HG03060 (cell line): ENCODE measurements around the gene C15orf61.

ENCODE experiments used
- ATAC-seq: cut with Tn5 transposase; IDR thresholded peaks from one replicate; pipeline ENCODE4 v1.9.1; 2021; ENCODE audit warnings: low read depth, moderate number of reproducible peaks; ENCODE audit not compliant: unreplicated experiment

The C15orf61 gene

DNA sequence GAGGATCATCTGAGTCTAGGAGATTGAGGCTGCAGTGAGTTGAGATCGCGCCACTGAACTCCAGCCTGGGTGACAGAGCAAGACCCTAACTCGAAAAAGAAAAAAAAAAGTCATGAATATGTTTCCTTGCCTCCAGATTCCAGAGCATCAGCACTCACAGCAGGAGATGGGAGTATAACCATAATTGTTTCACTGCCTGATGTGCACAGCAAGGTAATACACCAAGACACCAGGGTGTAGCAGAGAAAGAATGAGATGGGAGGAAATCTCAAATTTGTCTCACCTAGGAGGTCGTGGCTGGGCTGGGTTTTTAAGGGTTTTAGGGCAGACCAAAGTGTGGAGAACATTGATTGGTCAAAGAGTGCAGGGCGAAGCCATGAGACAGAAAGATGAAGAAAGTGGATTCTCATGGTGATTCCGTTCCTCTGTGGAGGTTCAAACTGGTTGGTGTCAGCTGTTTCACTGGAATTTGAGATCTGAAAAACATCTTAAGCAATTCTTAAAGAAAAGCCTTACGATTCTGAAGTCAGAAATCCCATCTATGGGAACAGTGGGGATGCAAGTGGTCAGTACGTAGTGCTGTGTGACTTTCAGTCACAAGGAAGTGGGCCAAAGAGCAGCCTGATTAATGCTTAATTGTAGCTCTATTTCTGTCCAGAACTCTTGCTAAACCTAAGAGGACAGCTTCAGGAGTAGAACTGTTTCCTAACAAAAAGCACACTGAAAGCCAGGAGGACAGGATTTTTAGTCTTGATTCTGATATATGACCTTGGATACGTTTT is 7.8 kb upstream of the C15orf61 start:
- ATAC-seq: no peak

DNA sequence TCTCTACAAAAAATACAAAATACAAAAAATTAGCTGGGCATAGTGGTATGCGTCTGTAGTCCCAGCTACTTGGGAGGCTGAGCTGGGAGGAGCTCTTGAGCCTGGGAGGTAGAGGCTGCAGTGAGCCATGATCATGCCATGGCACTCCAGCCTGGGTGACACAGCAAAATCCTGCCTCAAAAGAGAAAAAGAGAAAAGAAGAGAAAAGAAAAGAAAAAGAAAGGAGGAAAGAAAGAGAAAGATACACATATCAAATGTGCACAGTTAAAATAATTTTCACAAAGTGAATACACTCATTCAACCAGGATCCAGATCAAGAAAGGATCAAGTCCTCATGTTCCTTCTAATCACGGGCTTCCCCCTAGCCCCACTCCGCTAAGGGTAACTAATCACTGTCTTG is 5.8 kb upstream of the C15orf61 start:
- no peak for ATAC-seq

DNA sequence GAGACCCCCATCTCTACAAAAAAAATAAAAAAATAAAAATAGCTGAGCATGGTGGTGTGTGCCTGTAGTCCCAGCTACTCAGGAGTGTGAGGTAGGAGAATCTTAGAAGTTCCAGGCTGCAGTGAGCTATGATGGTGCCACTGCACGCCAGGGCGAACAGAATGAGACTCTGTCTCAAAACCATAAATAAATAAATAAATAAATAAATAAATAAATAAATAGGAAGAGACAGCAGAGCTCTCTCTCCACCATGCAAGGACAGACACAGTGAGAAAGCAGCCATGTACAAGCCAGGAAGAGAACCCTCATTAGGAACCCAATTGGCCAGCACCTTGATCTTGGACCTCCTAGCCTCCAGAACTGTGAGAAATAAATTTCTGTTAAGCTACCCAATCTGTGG is 5.4 kb upstream of the C15orf61 start:
- no peak for ATAC-seq

DNA sequence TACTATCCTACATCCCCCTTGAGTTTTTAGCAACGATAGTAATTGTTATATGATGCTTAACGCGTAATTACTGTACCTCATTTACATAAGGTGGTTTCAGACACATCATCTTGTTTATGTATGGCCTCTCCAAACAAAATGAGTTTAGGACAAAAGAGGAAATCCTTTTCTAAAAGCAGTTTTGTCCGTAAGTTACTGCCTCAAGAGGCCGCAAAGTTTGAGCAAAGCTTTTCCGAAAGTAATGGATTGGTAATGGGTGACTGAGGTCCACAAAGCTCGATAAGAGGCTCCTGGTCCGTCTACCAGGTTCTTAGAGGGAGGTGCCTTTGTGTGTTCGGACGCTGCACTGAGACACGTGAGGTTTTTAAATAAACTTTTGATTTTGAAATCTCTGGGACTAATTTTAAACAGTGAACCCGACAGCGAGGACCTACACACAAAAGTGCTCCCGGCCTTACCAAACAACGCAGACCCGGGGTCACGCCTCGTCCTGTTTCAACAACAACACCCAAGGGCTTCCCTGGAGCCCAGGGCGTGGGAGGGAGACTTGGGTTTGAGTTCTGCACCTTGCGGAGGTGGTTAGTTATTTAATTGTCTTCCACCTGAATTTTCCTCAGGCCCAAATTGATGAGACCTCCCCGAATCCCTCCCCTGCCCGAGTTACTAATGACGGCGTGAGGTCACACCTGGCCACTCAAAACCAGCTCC is 456 bp upstream of the C15orf61 start:
- no peak for ATAC-seq

DNA sequence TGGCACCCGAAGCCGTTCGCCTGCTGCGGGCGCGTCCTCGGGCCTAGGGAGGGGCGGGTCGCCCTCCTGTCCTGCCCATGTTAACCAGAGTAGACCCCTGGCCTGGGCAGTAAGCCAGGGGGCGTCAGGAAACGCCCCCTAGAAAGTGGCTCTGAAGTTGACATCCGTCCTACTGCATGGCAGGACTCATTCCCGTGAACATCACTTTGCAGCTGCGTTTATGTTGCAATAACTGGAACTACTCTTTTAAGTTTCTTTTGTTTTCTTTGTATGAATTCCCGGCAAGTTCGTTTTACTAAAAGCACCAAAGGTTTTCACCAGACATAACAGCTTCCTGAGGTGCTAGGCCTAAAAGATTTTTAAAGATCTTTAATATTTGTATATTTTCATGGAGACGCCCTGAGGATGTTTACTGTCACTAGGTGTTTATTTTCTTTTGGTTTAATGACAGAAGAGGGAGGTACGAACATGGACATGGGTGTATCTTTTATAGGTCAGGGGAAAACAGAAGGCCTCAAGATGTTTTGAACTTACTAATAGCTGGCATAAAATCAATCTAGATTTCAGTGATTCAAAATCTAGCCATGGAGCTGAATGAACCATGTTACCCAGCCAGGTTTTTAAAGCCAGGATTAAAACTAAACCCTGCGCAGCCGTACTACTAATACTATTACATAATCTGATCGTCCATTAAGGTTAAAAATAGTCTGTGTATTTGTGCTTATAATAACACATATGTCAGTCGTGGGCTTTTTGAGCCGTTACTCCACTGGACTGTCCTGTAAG is 1.0 kb downstream of the C15orf61 start:
- no peak for ATAC-seq

DNA sequence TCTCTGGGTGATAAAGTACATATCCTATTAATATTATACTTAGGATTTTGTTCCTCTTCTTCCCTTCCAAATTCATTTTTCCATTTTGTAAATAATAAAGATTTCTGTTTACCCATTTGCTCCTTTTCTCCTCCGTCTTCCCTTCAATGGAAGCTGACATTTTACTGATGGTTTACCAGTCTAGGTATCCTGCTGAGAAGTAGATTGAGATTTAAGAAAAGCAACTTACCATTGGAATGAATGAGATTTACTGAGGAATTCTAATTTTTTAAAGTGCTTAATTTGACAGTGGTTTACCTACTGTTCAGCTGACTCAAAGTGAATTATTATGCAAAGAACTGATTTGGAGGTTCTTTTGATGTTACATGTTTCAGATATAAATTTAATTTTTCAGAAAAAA is 2.4 kb downstream of the C15orf61 start:
- no peak for ATAC-seq

DNA sequence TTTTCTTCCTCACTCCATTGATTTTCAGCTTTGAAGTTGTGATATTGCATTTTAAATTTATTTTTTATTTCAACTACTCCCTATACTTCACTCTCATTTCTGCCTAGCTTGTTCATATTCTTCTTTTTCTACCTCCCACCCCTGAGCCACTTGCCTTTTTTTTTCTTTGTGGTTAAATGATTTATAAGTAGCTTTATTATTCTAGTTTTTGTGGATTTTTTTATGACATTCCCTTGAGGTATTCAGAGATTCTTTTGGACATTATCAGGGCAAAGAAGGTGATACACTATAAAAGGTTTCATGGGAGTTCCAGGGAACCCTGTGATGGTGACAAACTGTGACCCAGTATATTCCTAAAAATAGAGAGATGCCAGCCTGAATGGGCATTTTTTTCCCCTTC is 3.3 kb downstream of the C15orf61 start:
- ATAC-seq: no peak

DNA sequence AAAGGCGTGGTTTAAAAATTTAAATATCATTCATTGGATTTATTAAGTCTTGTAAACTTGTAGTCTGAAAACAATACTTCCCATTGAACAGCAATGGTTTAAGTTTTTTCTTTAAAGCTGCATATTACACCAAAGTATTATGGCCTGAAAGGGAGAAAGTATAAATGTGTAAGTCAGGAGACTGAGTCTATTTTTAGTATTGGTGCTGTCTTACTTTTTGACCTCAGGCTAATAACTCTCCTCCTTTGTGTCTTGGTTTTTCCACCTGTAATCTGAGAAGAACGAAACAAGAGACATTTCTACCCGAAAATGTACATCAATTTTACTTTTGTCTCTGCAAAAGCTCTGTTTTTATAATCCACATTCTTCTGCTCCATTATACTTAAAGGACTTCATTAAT is 7.6 kb downstream of the C15orf61 start:
- ATAC-seq: no peak

DNA sequence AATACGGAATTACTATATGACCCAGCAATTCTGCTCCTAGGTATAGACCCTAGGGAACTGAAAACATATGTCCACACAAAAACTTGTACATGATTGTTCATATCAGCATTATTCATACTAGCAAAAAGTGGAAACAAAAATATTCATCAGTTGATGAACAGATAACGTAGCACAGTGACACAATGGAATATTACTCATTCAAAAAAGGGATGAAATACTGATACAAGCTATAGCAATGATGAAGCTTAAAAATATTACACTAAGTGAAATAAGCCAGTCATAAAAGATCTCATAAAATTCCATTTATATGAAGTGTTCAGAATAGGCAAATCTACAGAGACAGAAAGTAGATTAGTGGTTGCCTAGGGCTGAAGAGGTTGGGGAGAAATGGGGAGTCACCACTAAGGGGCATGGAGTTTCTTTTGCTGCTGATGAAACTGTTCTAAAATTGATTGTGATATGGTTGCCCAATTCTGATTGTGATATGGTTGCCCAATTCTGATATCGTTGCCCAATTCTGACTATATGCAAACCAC is 10.5 kb downstream of the C15orf61 start:
- no peak for ATAC-seq

DNA sequence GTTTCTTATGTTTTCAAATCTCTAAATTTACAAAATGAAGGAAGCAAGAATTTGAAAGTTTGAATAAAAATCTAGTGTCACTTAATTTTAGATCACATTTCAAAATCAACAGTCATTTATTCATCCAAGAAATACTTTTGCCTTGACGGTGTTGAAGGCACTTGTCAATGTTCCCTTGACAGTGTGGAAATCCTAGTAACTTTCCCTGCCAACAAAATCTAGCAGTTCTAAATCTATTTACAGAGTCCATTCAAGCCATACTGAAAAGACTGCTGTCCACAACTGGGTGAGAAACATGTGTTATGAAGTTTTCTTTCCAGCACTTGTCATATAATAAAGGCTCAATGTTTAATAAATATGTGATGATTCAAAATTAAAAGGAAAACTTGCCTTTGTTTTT is 12.9 kb downstream of the C15orf61 start:
- ATAC-seq: no peak

DNA sequence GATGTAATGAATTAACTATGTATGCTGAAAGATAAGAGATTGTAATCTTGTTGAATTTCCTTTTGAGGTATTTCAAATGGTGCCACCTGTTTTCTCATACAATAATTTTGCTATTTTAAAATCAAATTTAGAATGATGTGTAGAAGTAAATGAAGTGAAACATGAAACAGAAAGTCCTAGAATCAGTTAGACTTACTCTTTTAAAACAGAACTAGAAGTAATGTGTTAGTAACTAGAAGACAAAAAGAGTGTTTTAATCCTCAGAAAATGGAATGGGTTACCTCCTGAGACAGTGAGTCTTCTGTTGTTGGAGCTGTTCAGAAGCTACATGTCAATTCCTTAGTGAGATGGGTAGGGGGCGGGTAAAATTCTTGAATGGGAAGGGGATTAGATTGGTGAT is 13.4 kb downstream of the C15orf61 start:
- no peak for ATAC-seq

DNA sequence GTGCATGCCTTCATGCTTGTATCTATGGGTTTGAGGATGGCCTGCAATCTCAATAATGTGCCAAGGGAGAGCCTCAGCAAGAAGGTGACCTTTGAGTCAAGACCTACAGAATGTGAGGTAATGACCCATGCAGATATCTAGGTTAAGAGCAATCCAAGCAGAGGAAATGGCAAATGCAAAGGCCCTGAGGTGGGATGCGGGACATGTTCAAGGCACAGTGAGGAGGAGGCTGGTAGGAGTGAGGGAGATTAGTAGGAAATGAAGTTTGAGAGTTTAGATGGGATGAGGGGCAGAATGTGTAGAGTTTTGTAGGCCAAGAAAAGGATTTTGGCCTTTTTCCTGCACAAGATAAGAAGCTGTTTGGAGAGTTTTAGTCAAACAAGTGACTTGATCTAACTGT is 16.8 kb downstream of the C15orf61 start:
- no peak for ATAC-seq

DNA sequence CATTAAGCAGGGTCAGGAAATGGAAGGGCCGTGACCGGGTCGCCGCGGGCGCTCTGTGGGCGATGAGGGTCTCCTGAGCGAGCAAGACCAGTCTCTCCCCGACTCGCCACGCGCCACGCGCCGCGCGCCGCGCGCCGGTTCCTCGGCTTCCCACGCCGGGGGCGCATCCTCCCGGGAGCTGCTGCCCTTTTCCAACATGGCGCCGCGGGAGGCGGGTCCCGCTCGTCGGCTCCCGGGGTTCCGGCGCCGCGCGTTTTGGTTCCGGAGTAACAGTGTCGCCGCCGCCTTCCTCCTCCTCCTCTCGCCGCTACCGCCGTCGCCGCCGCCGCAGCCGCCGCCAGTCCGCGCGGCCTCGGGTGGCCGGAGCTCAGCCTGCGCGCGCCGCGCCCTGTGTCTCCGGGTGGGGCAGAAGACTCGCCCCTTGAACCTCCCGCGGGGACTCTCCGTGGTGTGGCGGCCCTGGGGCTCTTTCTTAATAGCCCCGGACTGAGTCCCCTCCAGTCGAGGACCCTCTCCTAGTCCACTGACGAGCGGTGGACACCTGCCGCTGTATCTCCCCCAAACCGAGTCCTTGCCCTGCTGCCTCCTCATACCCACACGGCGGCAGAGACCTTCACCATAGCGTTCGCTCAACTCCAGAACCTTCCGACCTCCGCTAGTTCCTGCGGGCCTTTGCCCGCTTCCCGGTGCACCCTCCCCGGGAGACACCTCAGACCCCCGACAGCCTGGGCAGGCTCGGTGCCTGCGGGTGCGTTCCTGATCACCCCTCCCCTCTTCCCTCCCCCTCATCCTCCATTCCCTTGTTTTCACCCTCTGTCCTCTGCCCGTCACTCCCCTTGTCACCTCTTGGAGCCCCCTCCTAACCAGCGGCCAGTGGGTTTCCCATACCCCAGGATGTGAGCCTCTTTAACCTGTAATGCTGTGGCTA is 21.8 kb downstream of the C15orf61 start, which contains the start of gene MAP2K5:
Gene MAP2K5, plus strand, starts transcription at position 284 of the 928 bp plus-strand sequence. Its CDS starts 633 bp downstream, at position 917.
- ATAC-seq: no peak

DNA sequence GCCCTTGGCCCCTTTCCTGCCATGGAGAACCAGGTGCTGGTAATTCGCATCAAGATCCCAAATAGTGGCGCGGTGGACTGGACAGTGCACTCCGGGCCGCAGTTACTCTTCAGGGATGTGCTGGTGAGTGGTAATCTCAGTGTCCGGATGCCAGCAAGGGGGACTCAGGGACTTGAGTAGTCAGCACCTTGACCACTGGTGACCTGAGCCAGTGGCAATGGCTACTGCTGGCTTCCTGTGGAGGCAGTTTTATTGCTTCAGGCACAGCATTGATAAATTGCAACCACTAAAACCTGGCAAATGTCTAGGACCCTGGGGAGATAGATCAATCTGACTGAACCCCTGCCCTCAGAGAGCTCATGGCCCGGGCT is 22.4 kb downstream of the C15orf61 start:
- no peak for ATAC-seq

DNA sequence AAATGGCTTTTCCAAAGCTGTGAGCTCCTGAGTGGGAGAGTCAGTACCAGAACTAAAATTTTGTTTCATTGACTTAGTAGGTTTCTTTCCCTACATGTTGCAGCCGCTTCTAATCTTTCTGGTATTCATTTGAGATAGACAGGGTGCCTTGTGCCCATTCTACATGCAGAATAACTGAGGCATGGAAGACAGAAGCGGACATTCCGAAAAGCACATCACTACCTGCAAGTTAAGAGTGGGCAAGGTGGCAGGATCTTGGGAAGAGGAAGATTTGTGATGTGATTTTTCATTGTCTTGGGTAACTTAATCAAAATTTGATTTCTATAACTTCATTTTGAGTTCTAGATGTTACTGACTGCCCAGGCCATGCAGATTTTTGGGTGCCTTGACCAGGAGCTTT is 23.5 kb downstream of the C15orf61 start:
- ATAC-seq: no peak

DNA sequence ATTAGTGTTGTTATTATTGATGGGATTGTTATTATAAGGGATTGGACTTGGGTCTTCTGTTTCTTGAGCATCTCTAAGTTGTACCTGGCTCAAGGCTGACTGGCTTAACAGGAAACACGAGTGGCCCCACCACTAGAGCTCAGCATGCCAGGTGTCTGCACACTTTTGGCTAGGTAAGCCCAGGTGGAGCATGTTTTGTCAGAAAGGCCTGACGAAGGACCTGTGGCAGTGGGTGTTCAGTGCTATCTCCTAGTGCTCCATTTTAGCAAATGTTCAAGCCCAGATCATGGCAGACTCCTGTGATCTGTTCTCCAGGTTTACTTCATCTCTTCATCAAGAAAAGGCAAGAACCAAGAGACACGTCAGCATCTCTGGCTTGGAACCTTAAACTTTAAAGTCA is 24.9 kb downstream of the C15orf61 start:
- no peak for ATAC-seq

DNA sequence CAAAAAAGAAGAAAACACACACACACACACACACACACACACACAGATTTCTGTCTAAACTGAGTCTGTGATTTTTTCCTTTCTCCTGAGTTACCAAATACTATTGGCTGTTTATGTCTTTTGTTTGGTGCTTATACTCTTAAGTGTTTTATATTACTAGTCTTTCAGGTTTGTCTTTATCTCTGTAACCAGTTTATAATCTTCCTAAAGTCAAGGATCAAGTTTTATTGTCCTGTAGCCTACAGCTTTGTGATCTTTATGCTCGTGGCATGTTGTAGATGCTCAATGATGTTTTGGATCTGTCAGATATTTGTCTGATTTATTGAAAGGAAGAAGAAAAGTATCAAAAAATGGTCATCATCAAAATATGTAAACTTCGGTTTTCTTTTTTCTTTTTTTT is 26.1 kb downstream of the C15orf61 start:
- ATAC-seq: no peak

DNA sequence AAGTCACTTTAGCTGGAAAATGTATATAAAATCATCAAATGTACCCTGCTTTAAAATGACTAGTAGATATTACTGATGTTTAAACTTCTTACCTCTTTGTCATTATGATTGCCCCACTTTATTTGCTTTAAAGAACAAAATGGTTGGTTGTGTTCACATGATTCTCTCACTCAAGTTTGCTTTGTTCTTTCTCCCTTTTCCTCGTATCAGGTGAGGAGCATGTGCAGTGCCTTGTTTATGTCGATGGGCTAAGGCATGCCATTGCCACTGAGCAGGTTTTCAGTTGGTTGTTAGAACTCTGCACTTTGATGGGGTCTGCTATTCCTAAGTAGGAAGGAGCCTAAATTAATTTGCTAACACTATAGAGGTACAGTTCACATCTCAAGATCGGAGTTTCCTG is 26.9 kb downstream of the C15orf61 start:
- no peak for ATAC-seq

DNA sequence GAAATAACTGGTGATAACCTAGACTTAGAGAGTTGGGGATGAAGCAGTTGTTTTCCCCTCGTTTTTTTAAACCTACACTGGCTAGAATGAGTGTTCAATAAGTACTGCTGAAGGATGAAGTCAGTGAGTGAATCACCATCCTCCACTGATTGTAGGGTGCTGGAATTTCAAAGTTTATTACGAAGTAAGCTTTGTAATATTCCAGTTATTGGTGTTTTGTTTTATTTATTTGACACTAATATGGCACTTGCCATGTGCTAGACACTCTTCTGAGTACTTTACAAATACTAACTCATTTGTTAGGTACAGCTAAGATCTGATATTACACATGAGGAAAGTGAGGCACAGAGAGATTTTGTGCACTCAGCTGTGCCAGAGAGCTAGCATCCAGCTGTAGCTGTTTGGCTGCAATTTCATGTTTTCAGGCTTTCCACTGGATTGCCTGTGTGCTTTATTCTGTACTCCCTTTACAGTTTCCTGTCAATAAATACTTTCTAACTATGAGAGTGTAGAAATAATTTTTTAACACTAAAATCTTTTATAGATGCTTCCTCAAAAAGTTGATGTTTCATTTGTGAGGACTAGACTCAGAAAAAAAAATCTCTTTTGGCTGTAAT is 27.4 kb downstream of the C15orf61 start:
- ATAC-seq: no peak
